ENCODE results near the gene WDR37.
"Not testable (repeated sequence)": the region's sequence is repeated elsewhere in the genome, so short reads cannot be mapped to it uniquely, and the experiment has no call there.

WDR37 gene

GRCh38 chr10:1109795-1110673, 53.8 kb downstream of the WDR37 start:
- no peak overlapping the region for H3K9ac ChIP-seq (ENCODE audit: low read length)
- H3K27ac ChIP-seq (ENCODE audit: low read depth, low read length) = no peak overlapping the region
- no peaks in the 10 kb centered on the region for H3K4me1 ChIP-seq (ENCODE audit: insufficient read depth, low read length)
- H3K27me3 ChIP-seq (ENCODE audit: control insufficient read depth in 1 of 2, insufficient read depth in 2 of 2, low read length in 2 of 2) = no peaks in the 10 kb centered on the region
- no peaks in the 10 kb centered on the region for H3K9me3 ChIP-seq (ENCODE audit: low read length)
- peaks cover 60% of the 10 kb centered on the region for H3K36me3 ChIP-seq (ENCODE audit: insufficient read depth, low read length)
- no peak overlapping the region for H3K4me3 ChIP-seq (ENCODE audit: low read depth in 1 of 2, low read length in 2 of 2)

- peaks cover 61% of the 10 kb centered on the region for H3K36me3 ChIP-seq (ENCODE audit: insufficient read depth, low read length)
- no peak overlapping the region for H3K27ac ChIP-seq (ENCODE audit: low read depth, low read length)
- H3K9ac ChIP-seq (ENCODE audit: low read length) = no peak overlapping the region
Measured at GRCh38 chr10:1110674-1111119, 54.5 kb downstream of the WDR37 start.

GRCh38 chr10:1114315-1114714, 58.1 kb downstream of the WDR37 start:
- H3K36me3 ChIP-seq (ENCODE audit: insufficient read depth, low read length) = peaks cover 70% of the 10 kb centered on the region
- no peaks in the 10 kb centered on the region for H3K27me3 ChIP-seq (ENCODE audit: control insufficient read depth in 1 of 2, insufficient read depth in 2 of 2, low read length in 2 of 2)

More at GRCh38 chr10:1110674-1111119, 54.5 kb downstream of the WDR37 start:
- Histone ChIP-seq H3K9me3 (ENCODE audit: low read length) (no peaks in the 10 kb centered on the region), H3K4me3 (ENCODE audit: low read depth in 1 of 2, low read length in 2 of 2) (no peak overlapping the region), H3K4me1 (ENCODE audit: insufficient read depth, low read length) (no peaks in the 10 kb centered on the region), H3K27me3 (ENCODE audit: control insufficient read depth in 1 of 2, insufficient read depth in 2 of 2, low read length in 2 of 2) (no peaks in the 10 kb centered on the region)

GRCh38 chr10:1114719-1115606, 58.8 kb downstream of the WDR37 start:
- Histone ChIP-seq H3K27ac (ENCODE audit: low read depth, low read length) (no peak overlapping the region), H3K36me3 (ENCODE audit: insufficient read depth, low read length) (peaks cover 71% of the 10 kb centered on the region)

More at GRCh38 chr10:1114315-1114714, 58.1 kb downstream of the WDR37 start:
- H3K9ac ChIP-seq (ENCODE audit: low read length) = no peak overlapping the region
- H3K4me1 ChIP-seq (ENCODE audit: insufficient read depth, low read length) = no peaks in the 10 kb centered on the region
- H3K9me3 ChIP-seq (ENCODE audit: low read length) = no peaks in the 10 kb centered on the region
- H3K4me3 ChIP-seq (ENCODE audit: low read depth in 1 of 2, low read length in 2 of 2) = no peak overlapping the region
- no peak overlapping the region for H3K27ac ChIP-seq (ENCODE audit: low read depth, low read length)

GRCh38 chr10:1115607-1115955, 59.4 kb downstream of the WDR37 start:
- Histone ChIP-seq H3K9me3 (ENCODE audit: low read length) (no peaks in the 10 kb centered on the region), H3K27me3 (ENCODE audit: control insufficient read depth in 1 of 2, insufficient read depth in 2 of 2, low read length in 2 of 2) (no peaks in the 10 kb centered on the region), H3K36me3 (ENCODE audit: insufficient read depth, low read length) (peaks cover 72% of the 10 kb centered on the region), H3K9ac (ENCODE audit: low read length) (no peak overlapping the region), H3K27ac (ENCODE audit: low read depth, low read length) (no peak overlapping the region), H3K4me3 (ENCODE audit: low read depth in 1 of 2, low read length in 2 of 2) (no peak overlapping the region), H3K4me1 (ENCODE audit: insufficient read depth, low read length) (no peaks in the 10 kb centered on the region)

More at GRCh38 chr10:1114719-1115606, 58.8 kb downstream of the WDR37 start:
- Histone ChIP-seq H3K4me1 (ENCODE audit: insufficient read depth, low read length) (no peaks in the 10 kb centered on the region), H3K27me3 (ENCODE audit: control insufficient read depth in 1 of 2, insufficient read depth in 2 of 2, low read length in 2 of 2) (no peaks in the 10 kb centered on the region), H3K4me3 (ENCODE audit: low read depth in 1 of 2, low read length in 2 of 2) (no peak overlapping the region), H3K9ac (ENCODE audit: low read length) (no peak overlapping the region), H3K9me3 (ENCODE audit: low read length) (no peaks in the 10 kb centered on the region)

- Histone ChIP-seq H3K4me1 (ENCODE audit: insufficient read depth, low read length) (no peaks in the 10 kb centered on the region), H3K9me3 (ENCODE audit: low read length) (no peaks in the 10 kb centered on the region), H3K36me3 (ENCODE audit: insufficient read depth, low read length) (peaks cover 70% of the 10 kb centered on the region), H3K27me3 (ENCODE audit: control insufficient read depth in 1 of 2, insufficient read depth in 2 of 2, low read length in 2 of 2) (no peaks in the 10 kb centered on the region), H3K9ac (ENCODE audit: low read length) (no peak overlapping the region), H3K27ac (ENCODE audit: low read depth, low read length) (no peak overlapping the region), H3K4me3 (ENCODE audit: low read depth in 1 of 2, low read length in 2 of 2) (no peak overlapping the region)
Measured at GRCh38 chr10:1116051-1116450, 59.9 kb downstream of the WDR37 start.

- no peak overlapping the region for H3K27ac ChIP-seq (ENCODE audit: low read depth, low read length)
- no peaks in the 10 kb centered on the region for H3K27me3 ChIP-seq (ENCODE audit: control insufficient read depth in 1 of 2, insufficient read depth in 2 of 2, low read length in 2 of 2)
- H3K9me3 ChIP-seq (ENCODE audit: low read length) = no peaks in the 10 kb centered on the region
- H3K4me3 ChIP-seq (ENCODE audit: low read depth in 1 of 2, low read length in 2 of 2) = no peak overlapping the region
- no peak overlapping the region for H3K9ac ChIP-seq (ENCODE audit: low read length)
- no peaks in the 10 kb centered on the region for H3K4me1 ChIP-seq (ENCODE audit: insufficient read depth, low read length)
- H3K36me3 ChIP-seq (ENCODE audit: insufficient read depth, low read length) = peaks cover 73% of the 10 kb centered on the region
Measured at GRCh38 chr10:1116696-1117280, 60.6 kb downstream of the WDR37 start.

GRCh38 chr10:1117651-1118050, 61.5 kb downstream of the WDR37 start:
- no peaks in the 10 kb centered on the region for H3K9me3 ChIP-seq (ENCODE audit: low read length)
- H3K4me1 ChIP-seq (ENCODE audit: insufficient read depth, low read length) = no peaks in the 10 kb centered on the region
- no peak overlapping the region for H3K27ac ChIP-seq (ENCODE audit: low read depth, low read length)
- H3K9ac ChIP-seq (ENCODE audit: low read length) = no peak overlapping the region
- no peaks in the 10 kb centered on the region for H3K27me3 ChIP-seq (ENCODE audit: control insufficient read depth in 1 of 2, insufficient read depth in 2 of 2, low read length in 2 of 2)
- peaks cover 77% of the 10 kb centered on the region for H3K36me3 ChIP-seq (ENCODE audit: insufficient read depth, low read length)
- no peak overlapping the region for H3K4me3 ChIP-seq (ENCODE audit: low read depth in 1 of 2, low read length in 2 of 2)

- H3K27ac ChIP-seq (ENCODE audit: low read depth, low read length); H3K27me3 ChIP-seq (ENCODE audit: control insufficient read depth in 1 of 2, insufficient read depth in 2 of 2, low read length in 2 of 2); H3K4me3 ChIP-seq (ENCODE audit: low read depth in 1 of 2, low read length in 2 of 2); H3K9me3 ChIP-seq (ENCODE audit: low read length); H3K9ac ChIP-seq (ENCODE audit: low read length); H3K4me1 ChIP-seq (ENCODE audit: insufficient read depth, low read length): not testable (repeated sequence)
- H3K36me3 ChIP-seq (ENCODE audit: insufficient read depth, low read length) = peaks cover 80% of the 10 kb centered on the region
Measured at GRCh38 chr10:1118318-1118717, 62.1 kb downstream of the WDR37 start.

- Histone ChIP-seq H3K9me3 (ENCODE audit: low read length) (no peaks in the 10 kb centered on the region), H3K9ac (ENCODE audit: low read length) (no peak overlapping the region), H3K36me3 (ENCODE audit: insufficient read depth, low read length) (peaks cover 87% of the 10 kb centered on the region), H3K4me1 (ENCODE audit: insufficient read depth, low read length) (no peaks in the 10 kb centered on the region), H3K4me3 (ENCODE audit: low read depth in 1 of 2, low read length in 2 of 2) (no peak overlapping the region), H3K27me3 (ENCODE audit: control insufficient read depth in 1 of 2, insufficient read depth in 2 of 2, low read length in 2 of 2) (no peaks in the 10 kb centered on the region), H3K27ac (ENCODE audit: low read depth, low read length) (no peak overlapping the region)
Measured at GRCh38 chr10:1119027-1119426, 62.8 kb downstream of the WDR37 start.

GRCh38 chr10:1119501-1119900, 63.3 kb downstream of the WDR37 start:
- no peak overlapping the region for H3K27ac ChIP-seq (ENCODE audit: low read depth, low read length)
- peaks cover 87% of the 10 kb centered on the region for H3K36me3 ChIP-seq (ENCODE audit: insufficient read depth, low read length)
- no peaks in the 10 kb centered on the region for H3K27me3 ChIP-seq (ENCODE audit: control insufficient read depth in 1 of 2, insufficient read depth in 2 of 2, low read length in 2 of 2)
- no peaks in the 10 kb centered on the region for H3K9me3 ChIP-seq (ENCODE audit: low read length)
- no peaks in the 10 kb centered on the region for H3K4me1 ChIP-seq (ENCODE audit: insufficient read depth, low read length)
- no peak overlapping the region for H3K9ac ChIP-seq (ENCODE audit: low read length)
- no peak overlapping the region for H3K4me3 ChIP-seq (ENCODE audit: low read depth in 1 of 2, low read length in 2 of 2)

All from muscle layer of colon (tissue), 2 donors.